Skin epidermis (tissue), 12 donors: ENCODE results near the gene LCE3A.
"Not testable (repeated sequence)": the region's sequence is repeated elsewhere in the genome, so short reads cannot be mapped to it uniquely, and the experiment has no call there.

Experiments used
- H3K27ac ChIP-seq, 21 experiments: fragments of 200-600 bp; sonication (generic) in 11 of 21; one replicate each; pipeline ENCODE4 v1.5.0; 2020; ENCODE audit warnings: mild to moderate bottlenecking in 3 of 21, inconsistent platforms in 2 of 21, moderate library complexity in 2 of 21
- H3K4me3 ChIP-seq, 7 experiments: fragments of 200-600 bp; sonication (generic) in 2 of 7; one replicate each; pipeline ENCODE4 v1.5.0; 2020; ENCODE audit warnings: inconsistent platforms in 2 of 7, mild to moderate bottlenecking in 2 of 7, moderate library complexity in 1 of 7

The LCE3A gene

DNA sequence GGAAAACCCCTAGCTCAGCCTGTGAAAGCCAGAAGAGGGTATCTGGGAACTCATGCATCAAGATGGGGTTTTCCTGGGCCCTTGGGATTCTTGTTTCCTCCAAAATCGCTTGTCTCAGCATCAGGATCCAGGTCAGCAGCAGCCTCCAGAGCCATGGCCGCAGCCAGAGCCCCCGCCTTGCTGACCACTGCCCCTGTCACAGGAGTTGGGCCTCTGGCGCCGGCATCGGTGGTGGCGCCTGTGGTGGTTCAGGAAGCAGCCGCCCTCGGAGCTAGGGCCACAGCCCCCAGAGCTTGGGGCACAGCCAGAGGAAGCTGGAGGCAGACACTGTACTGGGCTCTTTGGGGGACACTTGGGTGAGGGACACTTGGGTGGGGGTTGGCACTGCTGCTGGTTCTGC, 43.4 kb downstream of the LCE3A start:
- not testable (repeated sequence) for H3K4me3 ChIP-seq, H3K27ac ChIP-seq

DNA sequence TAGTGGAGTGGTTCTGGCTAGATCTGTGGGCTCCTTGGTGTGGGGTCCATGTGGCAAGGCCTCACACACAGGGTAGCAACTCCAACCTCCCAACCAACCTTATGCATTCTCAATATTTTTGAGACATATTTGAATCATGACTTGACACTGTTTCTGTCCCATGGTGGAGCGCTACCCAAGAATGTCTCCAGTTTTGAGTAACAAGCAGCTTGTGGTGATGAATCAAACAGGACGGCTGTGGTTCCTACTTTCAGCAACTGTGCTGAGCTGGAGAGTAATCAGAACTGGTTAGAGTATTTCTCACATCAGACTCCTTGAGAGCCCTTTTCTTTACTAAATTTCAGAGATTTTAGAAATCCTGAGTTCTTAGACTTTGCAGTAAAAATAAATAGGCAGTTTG, 45.7 kb downstream of the LCE3A start:
- H3K4me3 ChIP-seq: no peak overlapping the region
- H3K27ac ChIP-seq: no peak overlapping the region
